Panc1 (cell line): ENCODE results near the gene ACKR2. TPM values are rescaled to one million over a fixed set of nuclear protein-coding genes. Genes with fewer than 3 reads are reported as not detected.

ENCODE experiments used
- ATAC-seq: fragments of 200-7000 bp; cut with Tn5 transposase; 2 replicates; pipeline ENCODE4 v1.9.1; 2020; ENCODE audit warnings: mild to moderate bottlenecking, moderate library complexity
- BruUV-seq: library from RNA; stranded (reverse); fragments of 400-500 nt; replicated peaks from 2 replicates; lab custom pipeline; 2021; lab: Mats Ljungman, UMichigan
- CTCF ChIA-PET: fragments of 300-600 bp; sonication (Branson Sonifier 250); formaldehyde crosslinking; loops from one replicate; lab custom pipeline; 2022; ENCODE audit warnings: antibody characterized with exemption; lab: Charles Lee
- POLR2A ChIA-PET: fragments of 300-600 bp; sonication (Branson Sonifier 250); formaldehyde crosslinking; loops from one replicate; lab custom pipeline; 2022; ENCODE audit warnings: antibody characterized with exemption; lab: Charles Lee
- DNase-seq: peaks from one replicate; pipeline ENCODE4 v3.0.0-alpha.2; 2010; ENCODE audit warnings: low read depth, low spot score
- H3K27ac ChIP-seq: 2 replicates; pipeline ENCODE4 v1.5.1; 2011; ENCODE audit warnings: mild to moderate bottlenecking, low read length, inconsistent platforms
- H3K27me3 ChIP-seq: fragments of 200-500 bp; sonication (Bioruptor generic); 2 replicates; pipeline ENCODE4 v1.6.0; 2014; ENCODE audit warnings: low read length, inconsistent platforms; ENCODE audit not compliant: control insufficient read depth, insufficient read depth
- H3K36me3 ChIP-seq: fragments of 200-500 bp; sonication (Bioruptor generic); 2 replicates; pipeline ENCODE4 v1.5.1; 2014; ENCODE audit warnings: inconsistent platforms, mild to moderate bottlenecking, low read length, moderate library complexity; ENCODE audit not compliant: control insufficient read depth, insufficient read depth
- H3K4me1 ChIP-seq: 2 replicates; pipeline ENCODE4 v1.5.1; 2011; ENCODE audit warnings: inconsistent platforms, mild to moderate bottlenecking, low read length, moderate library complexity; ENCODE audit not compliant: control insufficient read depth, insufficient read depth
- H3K4me3 ChIP-seq, 2 experiments: 2 replicates each; pipeline ENCODE4 v1.5.1; 2011 to 2012; ENCODE audit warnings: low read depth in 2 of 2, low read length in 2 of 2, mild to moderate bottlenecking in 2 of 2, inconsistent platforms in 1 of 2, moderate library complexity in 1 of 2
- H3K9me3 ChIP-seq: fragments of 200-500 bp; sonication (Bioruptor generic); 2 replicates; pipeline ENCODE4 v1.5.1; 2014; ENCODE audit warnings: low read depth, mild to moderate bottlenecking, inconsistent platforms, low read length, moderate library complexity; ENCODE audit not compliant: control insufficient read depth, insufficient read depth
- POLR2AphosphoS5 ChIP-seq: IDR thresholded peaks from 2 replicates; pipeline ENCODE4 v1.6.1; 2012; ENCODE audit warnings: mild to moderate bottlenecking, low read depth, low read length, moderate library complexity
- REST ChIP-seq, 2 experiments: IDR thresholded peaks; 2 replicates each; pipeline ENCODE4 v1.6.1; 2011 to 2012; ENCODE audit warnings: low read depth in 2 of 2, control low read depth in 1 of 2, low read length in 1 of 2, mild to moderate bottlenecking in 1 of 2, moderate library complexity in 1 of 2; ENCODE audit not compliant: insufficient read depth in 1 of 2
- SIN3A ChIP-seq: IDR thresholded peaks from 2 replicates; pipeline ENCODE4 v1.6.1; 2012; ENCODE audit warnings: low read depth, mild to moderate bottlenecking, low read length, moderate library complexity, borderline replicate concordance; ENCODE audit not compliant: insufficient read depth
- TCF7L2 ChIP-seq: IDR thresholded peaks from 2 replicates; pipeline ENCODE4 v1.6.1; 2011; ENCODE audit warnings: mild to moderate bottlenecking, low read depth, low read length, inconsistent platforms
- in situ Hi-C: cut with HindIII; loops from 2 replicates; pipeline ENCODE4 v1.10.0; 2016; ENCODE audit warnings: low sequenced_read_pairs, low pct_unique_long_range_greater_than_20kb
- intact Hi-C: fragments of 100-400 bp; cut with micrococcal nuclease; formaldehyde crosslinking; loops from one replicate; pipeline ENCODE4 v1.10.0; 2022; ENCODE audit not compliant: unreplicated experiment
- total RNA-seq: library from RNA; stranded (reverse); gene quantifications from one replicate; pipeline ENCODE4 v1.2.1, GENCODE V29; 2021; ENCODE audit not compliant: unreplicated experiment
- TF ChIP-seq, protein P1 (sequence below): fragments of 450-650 bp; IDR thresholded peaks from 2 replicates; pipeline ENCODE4 v1.5.1; 2017; ENCODE audit warnings: mild to moderate bottlenecking

ACKR2 gene
- total RNA-seq, 1 experiment from 2014 or later = not detected

- ATAC-seq = 0 out of 2 replicates have a peak, but pooled peaks have one; percentile 17
- Histone ChIP-seq H3K36me3 (peaks cover 2% of the 10 kb centered on the region; the same call in 1 of the 2 replicates), H3K4me1 (no peaks in the 10 kb centered on the region), H3K27ac (no peak overlapping the region), H3K4me3 (no peak overlapping the region), H3K9me3 (no peaks in the 10 kb centered on the region), H3K27me3 (no peaks in the 10 kb centered on the region)
- no TSS peak for BruUV-seq
- in situ Hi-C loops = no loop called here
- no peak for TF ChIP-seq REST (IDR thresholded peaks at IDR 0.05; ENCODE audit: insufficient read depth in 1 of 2, low read depth in 2 of 2, low read length in 1 of 2)
- no peak for TF ChIP-seq POLR2AphosphoS5
- TF ChIP-seq SIN3A = no peak
- no peak for TF ChIP-seq TCF7L2
- TF ChIP-seq, protein P1, sequence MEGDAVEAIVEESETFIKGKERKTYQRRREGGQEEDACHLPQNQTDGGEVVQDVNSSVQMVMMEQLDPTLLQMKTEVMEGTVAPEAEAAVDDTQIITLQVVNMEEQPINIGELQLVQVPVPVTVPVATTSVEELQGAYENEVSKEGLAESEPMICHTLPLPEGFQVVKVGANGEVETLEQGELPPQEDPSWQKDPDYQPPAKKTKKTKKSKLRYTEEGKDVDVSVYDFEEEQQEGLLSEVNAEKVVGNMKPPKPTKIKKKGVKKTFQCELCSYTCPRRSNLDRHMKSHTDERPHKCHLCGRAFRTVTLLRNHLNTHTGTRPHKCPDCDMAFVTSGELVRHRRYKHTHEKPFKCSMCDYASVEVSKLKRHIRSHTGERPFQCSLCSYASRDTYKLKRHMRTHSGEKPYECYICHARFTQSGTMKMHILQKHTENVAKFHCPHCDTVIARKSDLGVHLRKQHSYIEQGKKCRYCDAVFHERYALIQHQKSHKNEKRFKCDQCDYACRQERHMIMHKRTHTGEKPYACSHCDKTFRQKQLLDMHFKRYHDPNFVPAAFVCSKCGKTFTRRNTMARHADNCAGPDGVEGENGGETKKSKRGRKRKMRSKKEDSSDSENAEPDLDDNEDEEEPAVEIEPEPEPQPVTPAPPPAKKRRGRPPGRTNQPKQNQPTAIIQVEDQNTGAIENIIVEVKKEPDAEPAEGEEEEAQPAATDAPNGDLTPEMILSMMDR = no peak
- ChIA-PET POLR2A (no interaction called here), CTCF (interaction anchor here (0.6 kb wide), 1 partner anchor 39 kb away, joined by 3 read pairs; no protein-coding TSS in a partner anchor)
- intact Hi-C loops = loop anchor here (2.0 kb wide), 2 partner anchors 58 to 100 kb away; no protein-coding TSS in a partner anchor
- no peak for DNase-seq
These were observed 28.8 kb upstream of the ACKR2 start for GRCh38 chr3:42780398-42780797.

- in situ Hi-C loops (no loop called here), intact Hi-C loops (loop anchor here (2.0 kb wide), 2 partner anchors 58 to 100 kb away; no protein-coding TSS in a partner anchor)
- no peaks in the 10 kb centered on the region for H3K27me3 ChIP-seq
- H3K4me3 ChIP-seq = no peak overlapping the region
- TF ChIP-seq, protein P1 = peak; percentile 69
- no peak for TF ChIP-seq TCF7L2
- ChIA-PET CTCF (no interaction called here), POLR2A (no interaction called here)
- peak; percentile 84 for ATAC-seq
- peaks cover 7% of the 10 kb centered on the region for H3K36me3 ChIP-seq
- no peak overlapping the region for H3K27ac ChIP-seq
- no peaks in the 10 kb centered on the region for H3K9me3 ChIP-seq
- H3K4me1 ChIP-seq = no peaks in the 10 kb centered on the region
- BruUV-seq = no TSS peak
- no peak for DNase-seq
These were observed 28.1 kb upstream of the ACKR2 start for GRCh38 chr3:42780892-42781700.
